Kidney epithelial cell (primary cell): ENCODE data around the gene PLEKHD1. TPM values are rescaled to one million over a fixed set of nuclear protein-coding genes. Genes with fewer than 3 reads are reported as not detected.

ENCODE experiments used
- DNase-seq: peaks from one replicate; pipeline ENCODE4 v3.0.0-alpha.2; 2010; ENCODE audit warnings: low read depth
- H3K27me3 ChIP-seq: 2 replicates; pipeline ENCODE4 v1.6.0; 2011; ENCODE audit warnings: low read length; ENCODE audit not compliant: control insufficient read depth, insufficient read depth
- H3K36me3 ChIP-seq: 2 replicates; pipeline ENCODE4 v1.5.1; 2011; ENCODE audit warnings: low read length; ENCODE audit not compliant: control insufficient read depth, insufficient read depth
- H3K4me3 ChIP-seq: 2 replicates; pipeline ENCODE4 v1.5.1; 2011; ENCODE audit warnings: low read depth, mild to moderate bottlenecking, control low read depth, low read length
- CTCF ChIP-seq: IDR thresholded peaks from 2 replicates; pipeline ENCODE4 v1.5.1; 2011; ENCODE audit warnings: mild to moderate bottlenecking, moderate library complexity, low read length, control low read depth, inconsistent platforms; ENCODE audit not compliant: insufficient read depth, poor library complexity, severe bottlenecking
- total RNA-seq: library from RNA; depleted of rRNA; stranded (reverse); fragments of >200 nt; gene quantifications from 2 replicates; pipeline ENCODE4 v1.2.3, GENCODE V29; 2015

PLEKHD1 gene
- total RNA-seq, 1 donor from 2014 or later = 0.84 TPM

- TF ChIP-seq CTCF = no peak
- H3K4me3 ChIP-seq = no peak overlapping the region
- H3K36me3 ChIP-seq = no peaks in the 10 kb centered on the region
- DNase-seq = no peak
- H3K27me3 ChIP-seq = no peaks in the 10 kb centered on the region
These were observed 56.3 kb downstream of the PLEKHD1 start for GRCh38 chr14:69540654-69541335.

- Histone ChIP-seq H3K36me3 (no peaks in the 10 kb centered on the region), H3K27me3 (no peaks in the 10 kb centered on the region), H3K4me3 (no peak overlapping the region)
- TF ChIP-seq CTCF = no peak
- no peak for DNase-seq
These were observed 57.8 kb downstream of the PLEKHD1 start for GRCh38 chr14:69542311-69542710.

GRCh38 chr14:69543341-69544115, 59.0 kb downstream of the PLEKHD1 start:
- peaks cover 4% of the 10 kb centered on the region for H3K27me3 ChIP-seq
- H3K36me3 ChIP-seq = no peaks in the 10 kb centered on the region
- DNase-seq = peak; percentile 90
- no peak overlapping the region for H3K4me3 ChIP-seq
- no peak for TF ChIP-seq CTCF

- Histone ChIP-seq H3K4me3 (peak overlapping the region; percentile 14), H3K27me3 (peaks cover 11% of the 10 kb centered on the region), H3K36me3 (no peaks in the 10 kb centered on the region)
- TF ChIP-seq CTCF = peak; percentile 62
- DNase-seq = no peak
These were observed 63.3 kb downstream of the PLEKHD1 start for GRCh38 chr14:69547701-69548348.

GRCh38 chr14:69548566-69548965, 64.0 kb downstream of the PLEKHD1 start:
- Histone ChIP-seq H3K4me3 (no peak overlapping the region), H3K36me3 (no peaks in the 10 kb centered on the region), H3K27me3 (peaks cover 11% of the 10 kb centered on the region)
- no peak for TF ChIP-seq CTCF
- DNase-seq = no peak
